Measurements from ENCODE around the gene SLC25A33. TPM values are rescaled to one million over a fixed set of nuclear protein-coding genes. Genes with fewer than 3 reads are reported as not detected.

SLC25A33 gene
- total RNA-seq, 1 donor from 2014 or later, result 13.3 TPM

GRCh38 chr1:9607352-9607751 is 68.1 kb downstream of the SLC25A33 start:
- TF ChIP-seq, protein P1, sequence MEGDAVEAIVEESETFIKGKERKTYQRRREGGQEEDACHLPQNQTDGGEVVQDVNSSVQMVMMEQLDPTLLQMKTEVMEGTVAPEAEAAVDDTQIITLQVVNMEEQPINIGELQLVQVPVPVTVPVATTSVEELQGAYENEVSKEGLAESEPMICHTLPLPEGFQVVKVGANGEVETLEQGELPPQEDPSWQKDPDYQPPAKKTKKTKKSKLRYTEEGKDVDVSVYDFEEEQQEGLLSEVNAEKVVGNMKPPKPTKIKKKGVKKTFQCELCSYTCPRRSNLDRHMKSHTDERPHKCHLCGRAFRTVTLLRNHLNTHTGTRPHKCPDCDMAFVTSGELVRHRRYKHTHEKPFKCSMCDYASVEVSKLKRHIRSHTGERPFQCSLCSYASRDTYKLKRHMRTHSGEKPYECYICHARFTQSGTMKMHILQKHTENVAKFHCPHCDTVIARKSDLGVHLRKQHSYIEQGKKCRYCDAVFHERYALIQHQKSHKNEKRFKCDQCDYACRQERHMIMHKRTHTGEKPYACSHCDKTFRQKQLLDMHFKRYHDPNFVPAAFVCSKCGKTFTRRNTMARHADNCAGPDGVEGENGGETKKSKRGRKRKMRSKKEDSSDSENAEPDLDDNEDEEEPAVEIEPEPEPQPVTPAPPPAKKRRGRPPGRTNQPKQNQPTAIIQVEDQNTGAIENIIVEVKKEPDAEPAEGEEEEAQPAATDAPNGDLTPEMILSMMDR (conservative IDR thresholded peaks at IDR 0.05), result no peak
- Mint-ChIP-seq H3K27ac (ENCODE audit: unreplicated experiment) (no peak overlapping the region), H3K4me3 (no peak overlapping the region), H3K4me1 (no peaks in the 10 kb centered on the region), H3K9me3 (no peaks in the 10 kb centered on the region), H3K27me3 (ENCODE audit: low read depth) (no peaks in the 10 kb centered on the region), H3K36me3 (ENCODE audit: low read depth) (no peaks in the 10 kb centered on the region)
- DNase-seq (ENCODE audit: low read depth, low spot score), result no peak

DNA sequence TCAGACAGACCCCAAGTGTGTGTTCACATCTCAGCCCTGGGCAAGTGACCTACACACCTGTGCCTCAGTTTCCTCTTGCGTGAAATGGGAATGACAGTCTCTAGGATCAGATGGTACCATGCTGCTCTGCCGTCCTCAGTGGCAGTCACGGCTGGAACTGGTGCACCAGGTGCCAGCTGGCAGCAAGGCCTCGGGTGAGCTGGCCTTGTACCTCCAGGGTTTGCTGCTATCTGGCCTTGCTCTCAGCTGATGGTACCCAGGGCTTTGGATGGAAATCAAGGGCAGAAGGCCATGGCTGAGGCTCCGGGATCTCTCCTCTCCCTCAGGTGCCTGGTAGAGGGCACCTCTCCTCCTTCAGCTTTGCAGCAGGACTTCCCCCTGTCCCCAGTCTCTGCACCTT is 70.7 kb downstream of the SLC25A33 start:
- no peak overlapping the region for H3K4me3 Mint-ChIP-seq
- H3K27me3 Mint-ChIP-seq (ENCODE audit: low read depth), result no peaks in the 10 kb centered on the region
- H3K36me3 Mint-ChIP-seq (ENCODE audit: low read depth), result no peaks in the 10 kb centered on the region

GRCh38 chr1:9610548-9610947 is 71.3 kb downstream of the SLC25A33 start:
- no peaks in the 10 kb centered on the region for H3K9me3 Mint-ChIP-seq
- H3K36me3 Mint-ChIP-seq (ENCODE audit: low read depth), result no peaks in the 10 kb centered on the region
- no peak overlapping the region for H3K4me3 Mint-ChIP-seq
- no peak overlapping the region for H3K27ac Mint-ChIP-seq (ENCODE audit: unreplicated experiment)
- H3K4me1 Mint-ChIP-seq, result no peaks in the 10 kb centered on the region
- TF ChIP-seq, protein P1 (conservative IDR thresholded peaks at IDR 0.05), result no peak
- H3K27me3 Mint-ChIP-seq (ENCODE audit: low read depth), result no peaks in the 10 kb centered on the region
- no peak for DNase-seq (ENCODE audit: low read depth, low spot score)

More for the DNA sequence above, 70.7 kb downstream of the SLC25A33 start:
- Mint-ChIP-seq H3K27ac (ENCODE audit: unreplicated experiment) (peak overlapping the region; percentile 43), H3K9me3 (no peaks in the 10 kb centered on the region), H3K4me1 (no peaks in the 10 kb centered on the region)
- TF ChIP-seq, protein P1 (conservative IDR thresholded peaks at IDR 0.05), result no peak
- no peak for DNase-seq (ENCODE audit: low read depth, low spot score)

DNA sequence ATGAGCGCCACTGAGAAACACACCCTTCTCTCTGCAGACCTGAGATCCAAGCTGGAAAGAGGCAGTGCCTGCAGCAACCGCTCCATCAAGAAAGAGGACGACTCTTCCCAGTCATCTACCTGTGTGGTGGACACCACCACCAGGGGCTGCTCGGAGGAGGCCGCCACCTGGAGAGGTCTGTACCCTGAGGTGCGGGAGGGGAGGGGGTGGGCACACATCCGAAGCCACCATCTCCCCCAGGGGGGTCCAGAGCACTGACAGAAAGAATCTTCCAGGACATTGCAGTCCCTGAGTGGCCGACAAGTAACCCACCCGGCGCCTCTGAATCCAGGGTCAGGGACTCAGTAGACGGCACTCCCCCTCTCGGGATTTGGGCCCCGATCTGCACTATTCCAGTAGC is 72.5 kb downstream of the SLC25A33 start:
- Mint-ChIP-seq H3K4me3 (no peak overlapping the region), H3K9me3 (no peaks in the 10 kb centered on the region), H3K27ac (ENCODE audit: unreplicated experiment) (no peak overlapping the region), H3K4me1 (no peaks in the 10 kb centered on the region), H3K36me3 (ENCODE audit: low read depth) (no peaks in the 10 kb centered on the region), H3K27me3 (ENCODE audit: low read depth) (no peaks in the 10 kb centered on the region)
- TF ChIP-seq, protein P1 (conservative IDR thresholded peaks at IDR 0.05), result no peak
- DNase-seq (ENCODE audit: low read depth, low spot score), result no peak

- Mint-ChIP-seq H3K27me3 (ENCODE audit: low read depth) (no peaks in the 10 kb centered on the region), H3K27ac (ENCODE audit: unreplicated experiment) (no peak overlapping the region), H3K36me3 (ENCODE audit: low read depth) (no peaks in the 10 kb centered on the region), H3K9me3 (no peaks in the 10 kb centered on the region), H3K4me1 (no peaks in the 10 kb centered on the region), H3K4me3 (no peak overlapping the region)
- DNase-seq (ENCODE audit: low read depth, low spot score), result no peak
- TF ChIP-seq, protein P1 (conservative IDR thresholded peaks at IDR 0.05), result no peak
Observed at GRCh38 chr1:9612162-9612845, 73.0 kb downstream of the SLC25A33 start.
